OCI-LY3 (cell line): ENCODE data around the gene TIRAP.

ENCODE experiments used
- H2AFZ ChIP-seq: fragments of 200-600, 300-600 bp; shearing (Covaris generic); 2 replicates; pipeline ENCODE4 v1.6.0; 2014; ENCODE audit warnings: antibody characterized with exemption, low read depth, low read length
- H3K27ac ChIP-seq: fragments of 200-600, 300-600 bp; sonication (generic); 2 replicates; pipeline ENCODE4 v1.5.1; 2014; ENCODE audit warnings: mild to moderate bottlenecking, low read length, moderate library complexity, mixed read lengths
- H3K27me3 ChIP-seq: fragments of 200-600, 300-600 bp; sonication (generic); 2 replicates; pipeline ENCODE4 v1.6.1; 2014; ENCODE audit warnings: low read depth, low read length, mixed read lengths
- H3K36me3 ChIP-seq: fragments of 200-600, 300-600 bp; sonication (generic); replicated peaks from 2 replicates; pipeline ENCODE3; 2014; ENCODE audit warnings: low read depth, low read length, mixed read lengths
- H3K4me1 ChIP-seq: fragments of 300-600, 200-600 bp; sonication (generic); 2 replicates; pipeline ENCODE4 v1.6.1; 2014; ENCODE audit warnings: low read length, mixed read lengths
- H3K4me2 ChIP-seq: fragments of 200-600, 300-600 bp; sonication (generic); 2 replicates; pipeline ENCODE4 v1.6.1; 2014; ENCODE audit warnings: low read length, mixed read lengths
- H3K4me3 ChIP-seq: fragments of 300-600, 200-600 bp; sonication (generic); 2 replicates; pipeline ENCODE4 v1.5.1; 2014; ENCODE audit warnings: antibody characterized with exemption, mild to moderate bottlenecking, low read length, moderate library complexity
- H3K79me2 ChIP-seq: fragments of 300-600, 200-600 bp; shearing (Covaris generic); 2 replicates; pipeline ENCODE4 v1.6.1; 2014; ENCODE audit warnings: mild to moderate bottlenecking, low read length, mixed read lengths
- H3K9ac ChIP-seq: fragments of 300-600, 200-600 bp; shearing (Covaris generic); 2 replicates; pipeline ENCODE4 v1.6.0; 2014; ENCODE audit warnings: mild to moderate bottlenecking, low read length, moderate library complexity
- H3K9me3 ChIP-seq: fragments of 200-600, 300-600 bp; shearing (Covaris generic); 2 replicates; pipeline ENCODE4 v1.6.1; 2014; ENCODE audit warnings: low read length, mixed read lengths; ENCODE audit not compliant: insufficient read depth
- H4K20me1 ChIP-seq: fragments of 200-600, 300-600 bp; sonication (generic); 2 replicates; pipeline ENCODE4 v1.6.1; 2016; ENCODE audit warnings: low read length, mixed read lengths; ENCODE audit not compliant: insufficient read depth
- CTCF ChIP-seq: fragments of 200-600, 300-600 bp; sonication (generic); IDR thresholded peaks from 2 replicates; pipeline ENCODE4 v1.5.1; 2014; ENCODE audit warnings: antibody characterized with exemption, low read length, low read depth
- EZH2phosphoT487 ChIP-seq: fragments of 200-600 bp; shearing (Covaris generic); IDR thresholded peaks from 2 replicates; pipeline ENCODE4 v1.6.1; 2018; ENCODE audit warnings: antibody characterized with exemption, mixed run types, low read depth

The TIRAP gene

DNA sequence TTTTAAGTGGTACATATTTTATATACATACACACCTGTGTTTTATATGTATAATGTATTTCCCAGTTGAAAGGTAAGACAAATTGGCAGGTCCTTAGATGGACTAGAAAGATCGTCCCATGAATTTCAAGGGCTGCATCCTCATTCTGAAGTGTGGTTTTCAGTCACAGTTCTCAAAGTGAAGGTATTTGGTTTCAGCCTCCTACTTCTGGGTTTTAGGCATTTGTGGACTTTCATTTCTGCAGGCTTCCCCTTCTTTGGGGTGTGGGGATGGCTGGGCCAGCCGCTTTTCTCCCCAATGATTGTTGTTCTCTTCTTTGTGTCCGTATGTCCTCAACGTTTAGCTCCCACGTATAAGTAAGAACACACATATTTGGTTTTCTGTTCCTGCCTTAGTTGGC, 30.9 kb downstream of the TIRAP start:
- H2AFZ ChIP-seq = no peak overlapping the region
- peaks cover 29% of the 10 kb centered on the region; the same call in 1 of the 2 replicates for H4K20me1 ChIP-seq
- peaks cover 65% of the 10 kb centered on the region for H3K4me1 ChIP-seq
- H3K27me3 ChIP-seq = no peaks in the 10 kb centered on the region
- H3K27ac ChIP-seq = peak overlapping the region; percentile 58
- TF ChIP-seq EZH2phosphoT487 = no peak
- no peak for TF ChIP-seq CTCF
- no peak overlapping the region for H3K4me3 ChIP-seq
- H3K9ac ChIP-seq = no peak overlapping the region
- H3K36me3 ChIP-seq = peaks cover 50% of the 10 kb centered on the region
- peaks cover 40% of the 10 kb centered on the region for H3K79me2 ChIP-seq
- no peaks in the 10 kb centered on the region for H3K9me3 ChIP-seq
- H3K4me2 ChIP-seq = peak overlapping the region; percentile 43

DNA sequence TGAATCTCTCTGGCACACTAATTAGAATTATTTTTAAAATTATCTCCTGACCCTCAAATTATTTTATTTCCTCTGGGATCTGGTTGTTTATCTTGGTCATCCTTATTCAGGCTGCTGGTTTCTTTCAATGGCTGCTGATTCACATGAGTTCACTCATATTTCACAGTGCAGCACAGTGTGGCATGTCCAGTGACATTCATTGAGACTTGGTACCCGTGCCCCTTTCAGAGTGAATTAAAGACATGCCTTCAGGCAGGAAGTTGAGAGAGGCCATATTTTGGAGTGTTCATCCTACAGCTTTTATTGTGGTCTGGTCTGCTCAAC, 34.5 kb downstream of the TIRAP start:
- Histone ChIP-seq H3K79me2 (peaks cover 58% of the 10 kb centered on the region), H2AFZ (no peak overlapping the region), H3K36me3 (peaks cover 53% of the 10 kb centered on the region), H3K9ac (no peak overlapping the region), H3K27ac (no peak overlapping the region), H4K20me1 (peaks cover 18% of the 10 kb centered on the region; the same call in 1 of the 2 replicates), H3K9me3 (no peaks in the 10 kb centered on the region), H3K27me3 (no peaks in the 10 kb centered on the region), H3K4me2 (no peak overlapping the region), H3K4me3 (no peak overlapping the region), H3K4me1 (peaks cover 46% of the 10 kb centered on the region)
- TF ChIP-seq CTCF (no peak), EZH2phosphoT487 (no peak)

DNA sequence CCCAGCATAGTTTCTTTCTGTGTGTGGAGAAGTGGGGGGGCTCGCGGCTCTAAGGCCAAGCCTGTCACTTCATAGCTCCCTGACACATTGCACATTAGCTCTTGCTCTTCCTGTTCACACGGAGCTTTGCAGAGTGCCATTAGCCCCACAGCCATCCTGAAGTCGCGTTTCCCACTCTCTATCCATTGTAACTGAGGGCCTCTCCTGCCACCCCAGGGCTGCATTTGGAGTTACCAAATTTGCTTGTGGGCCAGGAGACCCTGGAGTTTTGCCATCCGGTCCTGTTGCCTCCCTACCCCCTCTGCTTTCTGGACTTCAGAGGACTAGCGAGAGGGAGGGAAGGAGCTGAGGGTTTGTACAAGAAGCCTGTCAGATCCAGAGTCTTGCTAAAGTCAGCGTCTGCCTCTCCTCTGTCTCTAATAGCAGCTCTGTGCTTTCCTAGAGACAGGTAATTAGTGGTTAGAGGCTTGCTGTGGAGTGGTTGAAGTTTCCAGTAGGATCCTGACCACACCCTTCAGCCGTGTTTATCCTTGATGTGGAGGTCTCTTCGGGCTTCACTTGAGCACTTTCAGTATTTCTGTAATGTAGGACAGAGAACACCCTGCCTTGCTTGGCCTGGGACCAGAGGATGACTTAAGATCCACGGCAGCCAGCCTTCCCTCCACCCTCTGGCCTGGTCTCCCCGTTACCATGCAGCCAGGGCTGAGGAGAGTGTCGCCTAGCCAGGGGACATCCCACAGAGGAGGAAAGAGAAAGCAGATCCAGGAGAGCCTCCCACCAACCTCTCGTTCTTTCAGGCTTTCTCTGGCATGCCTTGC, 35.1 kb downstream of the TIRAP start:
- Histone ChIP-seq H3K36me3 (peaks cover 48% of the 10 kb centered on the region), H3K9ac (peak overlapping the region; percentile 21; the same call in 1 of the 2 replicates), H3K79me2 (peaks cover 56% of the 10 kb centered on the region), H3K4me3 (no peak overlapping the region), H3K27me3 (no peaks in the 10 kb centered on the region), H3K9me3 (no peaks in the 10 kb centered on the region), H4K20me1 (peaks cover 18% of the 10 kb centered on the region; the same call in 1 of the 2 replicates), H2AFZ (no peak overlapping the region), H3K4me2 (peak overlapping the region; percentile 42), H3K4me1 (peaks cover 40% of the 10 kb centered on the region), H3K27ac (peak overlapping the region; percentile 50)
- TF ChIP-seq CTCF (no peak), EZH2phosphoT487 (no peak)

DNA sequence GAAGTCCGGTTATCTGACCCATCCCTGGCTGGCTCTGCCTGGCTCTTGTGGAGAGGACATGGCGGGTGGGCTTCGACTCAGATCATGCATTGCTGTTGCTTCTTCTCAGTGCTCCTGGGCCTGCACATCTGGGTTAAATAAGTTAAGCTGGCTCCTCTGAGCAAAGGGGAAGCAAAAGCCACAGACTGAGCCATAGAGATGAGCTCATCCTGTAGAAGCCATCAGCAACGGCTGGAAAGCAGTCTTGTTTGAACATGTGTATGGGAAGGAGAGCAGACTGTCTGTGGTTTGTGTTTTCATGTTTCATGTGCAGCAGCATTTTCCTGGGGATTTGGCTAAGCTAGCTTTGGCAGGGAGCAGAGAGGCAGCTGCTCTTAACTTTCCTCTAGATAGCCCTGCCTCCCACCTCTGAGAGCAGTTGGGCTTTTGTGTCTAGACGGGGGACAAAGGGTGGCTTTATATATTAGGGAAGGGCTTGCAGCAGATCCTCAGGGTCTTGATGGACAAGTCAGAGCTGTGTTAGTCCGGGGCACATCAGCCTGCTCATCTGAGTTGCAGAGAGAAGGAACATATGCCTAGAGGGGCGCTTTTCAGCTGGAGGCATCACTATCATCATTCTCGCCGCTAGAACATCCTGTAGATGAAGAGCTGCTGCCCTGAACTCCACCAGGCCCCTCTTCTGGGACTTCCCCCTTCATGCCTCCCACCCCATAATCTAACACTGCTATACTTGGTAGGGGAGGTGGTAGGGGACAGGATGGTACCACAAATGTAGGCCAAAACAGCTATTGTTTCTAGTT, 35.9 kb downstream of the TIRAP start:
- no peaks in the 10 kb centered on the region for H3K27me3 ChIP-seq
- peak overlapping the region; percentile 42 for H3K4me2 ChIP-seq
- peaks cover 18% of the 10 kb centered on the region; the same call in 1 of the 2 replicates for H4K20me1 ChIP-seq
- H3K79me2 ChIP-seq = peaks cover 53% of the 10 kb centered on the region
- H2AFZ ChIP-seq = no peak overlapping the region
- peaks cover 32% of the 10 kb centered on the region for H3K4me1 ChIP-seq
- H3K9ac ChIP-seq = peak overlapping the region; percentile 31; the same call in 1 of the 2 replicates
- H3K36me3 ChIP-seq = peaks cover 41% of the 10 kb centered on the region
- H3K9me3 ChIP-seq = no peaks in the 10 kb centered on the region
- TF ChIP-seq EZH2phosphoT487 (no peak), CTCF (no peak)
- H3K4me3 ChIP-seq = no peak overlapping the region
- peak overlapping the region; percentile 50 for H3K27ac ChIP-seq
